Keratinocyte (primary cell): ENCODE data around the gene SARS2. TPM values are rescaled to one million over a fixed set of nuclear protein-coding genes. Genes with fewer than 3 reads are reported as not detected.
"Not testable (repeated sequence)": the region's sequence is repeated elsewhere in the genome, so short reads cannot be mapped to it uniquely, and the experiment has no call there.

Source experiments
- DNase-seq: peaks from one replicate; pipeline ENCODE4 v3.0.0-alpha.2; 2011; ENCODE audit warnings: low read depth, missing footprints, low spot score
- FAIRE-seq: peaks from 2 replicates; lab custom pipeline; 2011; peaks lifted over from hg19 to GRCh38; lab: Jason Lieb, UNC
- H2AFZ ChIP-seq: 2 replicates; pipeline ENCODE4 v1.6.0; 2012; ENCODE audit warnings: low read length, control low read depth, inconsistent platforms; ENCODE audit not compliant: control insufficient read depth
- H3K27ac ChIP-seq: 2 replicates; pipeline ENCODE4 v1.5.1; 2011; ENCODE audit warnings: low read length; ENCODE audit not compliant: control insufficient read depth, insufficient read depth
- H3K27me3 ChIP-seq: 3 replicates; pipeline ENCODE4 v1.6.0; 2011; ENCODE audit warnings: low read length; ENCODE audit not compliant: control insufficient read depth, insufficient read depth; ENCODE audit errors: extremely low read depth
- H3K36me3 ChIP-seq, 2 experiments: 2 replicates in 1 of 2; 3 replicates in 1 of 2; pipeline ENCODE4 v1.5.1; 2011; ENCODE audit warnings: low read length in 2 of 2, mild to moderate bottlenecking in 1 of 2; ENCODE audit not compliant: control insufficient read depth in 2 of 2, insufficient read depth in 2 of 2; ENCODE audit errors: extremely low read depth in 1 of 2
- H3K4me1 ChIP-seq: 3 replicates; pipeline ENCODE4 v1.5.1; 2011; ENCODE audit warnings: low read length; ENCODE audit not compliant: control insufficient read depth, insufficient read depth; ENCODE audit errors: extremely low read depth
- H3K4me2 ChIP-seq: 3 replicates; pipeline ENCODE4 v1.6.0; 2011; ENCODE audit warnings: low read depth, low read length; ENCODE audit not compliant: control insufficient read depth, insufficient read depth; ENCODE audit errors: extremely low read depth
- H3K4me3 ChIP-seq, 3 experiments: fragments of 200-600 bp in 1 of 3; sonication (generic) in 1 of 3; 2 replicates in 2 of 3; 3 replicates in 1 of 3; pipeline ENCODE4 v1.5.1; 2011 to 2016; ENCODE audit warnings: low read length in 3 of 3, mild to moderate bottlenecking in 3 of 3, control low read depth in 2 of 3, inconsistent platforms in 1 of 3, low read depth in 1 of 3, mixed read lengths in 1 of 3, mixed run types in 1 of 3, moderate library complexity in 1 of 3; ENCODE audit not compliant: control insufficient read depth in 2 of 3, insufficient read depth in 2 of 3; ENCODE audit errors: extremely low read depth in 1 of 3
- H3K79me2 ChIP-seq: 2 replicates; pipeline ENCODE4 v1.6.0; 2012; ENCODE audit warnings: low read length; ENCODE audit not compliant: control insufficient read depth, insufficient read depth
- H3K9ac ChIP-seq: 3 replicates; pipeline ENCODE4 v1.6.0; 2011; ENCODE audit warnings: low read length; ENCODE audit not compliant: control insufficient read depth, insufficient read depth; ENCODE audit errors: extremely low read depth
- H3K9me1 ChIP-seq: 3 replicates; pipeline ENCODE4 v1.6.0; 2011; ENCODE audit warnings: low read length; ENCODE audit not compliant: control insufficient read depth, insufficient read depth; ENCODE audit errors: extremely low read depth
- H3K9me3 ChIP-seq: 2 replicates; pipeline ENCODE4 v1.5.1; 2012; ENCODE audit warnings: low read depth, low read length; ENCODE audit not compliant: control insufficient read depth
- H4K20me1 ChIP-seq: 3 replicates; pipeline ENCODE4 v1.6.0; 2011; ENCODE audit warnings: low read length; ENCODE audit not compliant: control insufficient read depth, insufficient read depth; ENCODE audit errors: extremely low read depth
- CTCF ChIP-seq, 3 experiments: IDR thresholded peaks in 1 of 3; conservative IDR thresholded peaks in 1 of 3; optimal IDR thresholded peaks in 1 of 3; 2 replicates in 2 of 3; 3 replicates in 1 of 3; pipeline versions ENCODE3 to v1.5.1; 2011; ENCODE audit warnings: low read length in 3 of 3, mild to moderate bottlenecking in 3 of 3, moderate library complexity in 2 of 3, control low read depth in 1 of 3, inconsistent platforms in 1 of 3; ENCODE audit not compliant: insufficient read depth in 2 of 3; ENCODE audit errors: extremely low read depth in 1 of 3
- EZH2 ChIP-seq: IDR thresholded peaks from one replicate; pipeline ENCODE4 v1.6.1; 2012; ENCODE audit warnings: inconsistent platforms, mild to moderate bottlenecking, low read length, moderate library complexity
- dilution Hi-C: fragments of 300-500 bp; cut with MboI; formaldehyde crosslinking; loops from one replicate; pipeline ENCODE4 v1.7.0; 2020; ENCODE audit warnings: low sequenced_read_pairs; ENCODE audit not compliant: extremely low pct_ligation_motif_present
- polyA plus RNA-seq, 5 experiments: library from polyadenylated mRNA; depleted of rRNA in 3 of 5; stranded (reverse) in 3 of 5; stranded (forward) in 1 of 5; unstranded in 1 of 5; fragments of >200 nt; gene quantifications; 1 replicate in 1 of 5; 2 replicates in 3 of 5; 3 replicates in 1 of 5; pipeline versions ENCODE4 v1.2.1 to v1.2.3, GENCODE V29; 2011 to 2012; ENCODE audit warnings: missing spikeins in 2 of 5, low read depth in 1 of 5, low replicate concordance in 1 of 5

Gene SARS2
- polyA plus RNA-seq, 1 donor (not counting 4 experiments of a cell fraction or from before 2014, with no cell fraction given), result 13.9 TPM

GRCh38 chr19:38877781-38878574 is 52.6 kb downstream of the SARS2 start, which contains the start of gene RINL:
TSS of gene RINL (minus strand) at chr19:38878275. CDS start at chr19:38876742, 1,533 bp downstream.
- Histone ChIP-seq H3K36me3 (peaks cover 4 to 7% of the 10 kb centered on the region in 2 experiments), H2AFZ (peak within 1 kb of the TSS; percentile 92), H3K4me2 (peak within 1 kb of the TSS; percentile 60), H3K9me1 (no peaks in the 10 kb centered on the region), H3K9me3 (no peaks in the 10 kb centered on the region), H4K20me1 (no peaks in the 10 kb centered on the region), H3K27me3 (no peaks in the 10 kb centered on the region), H3K4me1 (peaks cover 15% of the 10 kb centered on the region), H3K27ac (no peak within 1 kb of the TSS), H3K9ac (no peak within 1 kb of the TSS), H3K79me2 (no peaks in the 10 kb centered on the region), H3K4me3 (peak within 1 kb of the TSS; percentile 27 to 48 (median 34))
- TF ChIP-seq EZH2, result no peak
- no peak for TF ChIP-seq CTCF (optimal IDR thresholded peaks at IDR 0.05 in 1 of 3, IDR thresholded peaks at IDR 0.05 in 1 of 3, conservative IDR thresholded peaks at IDR 0.05 in 1 of 3; ENCODE audit: extremely low read depth in 1 of 3, insufficient read depth in 2 of 3, low read length in 3 of 3)
- dilution Hi-C loops, result no loop called here
- DNase-seq (no peak), FAIRE-seq (peak; percentile 68)

DNA sequence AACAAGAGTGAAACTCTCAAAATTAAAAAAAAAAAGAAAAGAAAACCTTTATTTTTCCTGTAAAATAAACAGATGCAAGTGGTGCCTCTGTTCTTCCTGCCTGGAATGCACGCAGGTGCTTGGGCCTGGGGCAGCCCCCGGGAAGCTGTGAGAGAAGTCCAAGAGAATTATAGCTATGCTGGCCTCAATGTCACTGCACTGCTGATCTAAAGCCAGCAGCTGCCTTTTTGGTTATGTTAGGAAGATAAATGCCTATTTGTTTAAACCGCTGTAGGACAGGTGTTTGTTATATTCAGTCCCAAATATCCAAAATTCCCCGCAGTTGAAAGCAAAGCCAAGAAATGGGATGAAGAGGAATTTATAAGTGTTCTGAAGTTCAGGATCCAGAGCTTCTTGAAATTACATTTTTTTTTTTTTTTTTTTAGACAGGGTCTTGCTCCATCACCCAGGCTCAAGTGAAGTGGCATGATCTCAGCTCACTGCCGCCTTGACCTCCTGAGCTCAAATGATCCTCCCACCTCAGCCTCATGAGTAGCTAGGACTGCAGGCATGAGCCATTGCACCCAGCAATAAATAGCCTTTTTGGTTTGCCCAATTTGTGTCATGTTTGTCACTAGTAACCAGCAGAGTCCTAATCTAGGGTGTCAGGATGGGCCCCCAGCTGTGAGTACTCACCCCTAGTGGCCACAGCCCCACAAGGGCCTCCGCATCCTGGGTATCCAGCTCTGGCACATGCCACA is 54.7 kb downstream of the SARS2 start:
- Histone ChIP-seq H3K4me3 (no peak overlapping the region), H3K9me3 (no peaks in the 10 kb centered on the region), H3K9me1 (no peaks in the 10 kb centered on the region), H3K9ac (no peak overlapping the region), H3K36me3 (peaks cover 2 to 4% of the 10 kb centered on the region in 2 experiments), H3K79me2 (no peaks in the 10 kb centered on the region), H3K4me2 (no peak overlapping the region), H3K4me1 (peaks cover 16% of the 10 kb centered on the region), H4K20me1 (no peaks in the 10 kb centered on the region), H3K27me3 (no peaks in the 10 kb centered on the region), H2AFZ (no peak overlapping the region), H3K27ac (no peak overlapping the region)
- FAIRE-seq, result no peak
- dilution Hi-C loops, result no loop called here
- DNase-seq, result no peak
- TF ChIP-seq EZH2 (no peak), CTCF (optimal IDR thresholded peaks at IDR 0.05 in 1 of 3, IDR thresholded peaks at IDR 0.05 in 1 of 3, conservative IDR thresholded peaks at IDR 0.05 in 1 of 3; ENCODE audit: extremely low read depth in 1 of 3, insufficient read depth in 2 of 3, low read length in 3 of 3) (no peak)

- H3K4me3 ChIP-seq, DNase-seq, dilution Hi-C loops, H3K9ac ChIP-seq, H3K4me2 ChIP-seq, H3K9me3 ChIP-seq, FAIRE-seq, H3K36me3 ChIP-seq, H3K9me1 ChIP-seq, H3K27me3 ChIP-seq, H3K79me2 ChIP-seq, H2AFZ ChIP-seq, H4K20me1 ChIP-seq, H3K27ac ChIP-seq: not testable (repeated sequence)
- peaks cover 19% of the 10 kb centered on the region for H3K4me1 ChIP-seq
Observed at GRCh38 chr19:38873400-38873799, 57.2 kb downstream of the SARS2 start.
